Activated naive CD8-positive, alpha-beta T cell treated with anti-CD3 and anti-CD28 coated beads, Interleukin-2, amount 10 ng/mL, durations not matched to agents 7 days and 5 days (primary cell): ENCODE data around the gene D2HGDH. TPM values are rescaled to one million over a fixed set of nuclear protein-coding genes. Genes with fewer than 3 reads are reported as not detected.
"Not testable (repeated sequence)": the region's sequence is repeated elsewhere in the genome, so short reads cannot be mapped to it uniquely, and the experiment has no call there.

Experiments used
- ATAC-seq: fragments of 150-1000 bp; cut with Tn5 transposase; one replicate; pipeline ENCODE4 v1.10.0; 2021; ENCODE audit warnings: low read depth, moderate library complexity
- POLR2A ChIA-PET: fragments of 350-600 bp; sonication (Branson Sonifier 250); formaldehyde crosslinking; loops from one replicate; lab custom pipeline; 2021; ENCODE audit warnings: antibody characterized with exemption; lab: Charles Lee
- DNase-seq: peaks from one replicate; pipeline ENCODE4 v3.0.0; 2021
- H3K27ac Mint-ChIP-seq: one replicate; pipeline ENCODE4 v1.8.0; 2022; ENCODE audit warnings: mild to moderate bottlenecking, mixed read lengths
- H3K27me3 Mint-ChIP-seq: one replicate; pipeline ENCODE4 v1.8.0; 2022; ENCODE audit warnings: mild to moderate bottlenecking, moderate library complexity, mixed read lengths
- H3K36me3 Mint-ChIP-seq: one replicate; pipeline ENCODE4 v1.8.0; 2021; ENCODE audit warnings: mild to moderate bottlenecking, mixed read lengths
- H3K4me1 Mint-ChIP-seq: one replicate; pipeline ENCODE4 v1.8.0; 2021; ENCODE audit warnings: mixed read lengths
- H3K4me3 Mint-ChIP-seq: one replicate; pipeline ENCODE4 v1.8.0; 2022; ENCODE audit warnings: mild to moderate bottlenecking, moderate library complexity, mixed read lengths
- H3K9me3 Mint-ChIP-seq: one replicate; pipeline ENCODE4 v1.8.0; 2021; ENCODE audit warnings: mixed read lengths
- total RNA-seq, 2 experiments: library from RNA; stranded (reverse); gene quantifications; one replicate each; pipeline ENCODE4 v1.2.3, GENCODE V29; 2021

D2HGDH gene
- total RNA-seq, 2 experiments from 2014 or later: 44.2 to 46.2 TPM

DNA sequence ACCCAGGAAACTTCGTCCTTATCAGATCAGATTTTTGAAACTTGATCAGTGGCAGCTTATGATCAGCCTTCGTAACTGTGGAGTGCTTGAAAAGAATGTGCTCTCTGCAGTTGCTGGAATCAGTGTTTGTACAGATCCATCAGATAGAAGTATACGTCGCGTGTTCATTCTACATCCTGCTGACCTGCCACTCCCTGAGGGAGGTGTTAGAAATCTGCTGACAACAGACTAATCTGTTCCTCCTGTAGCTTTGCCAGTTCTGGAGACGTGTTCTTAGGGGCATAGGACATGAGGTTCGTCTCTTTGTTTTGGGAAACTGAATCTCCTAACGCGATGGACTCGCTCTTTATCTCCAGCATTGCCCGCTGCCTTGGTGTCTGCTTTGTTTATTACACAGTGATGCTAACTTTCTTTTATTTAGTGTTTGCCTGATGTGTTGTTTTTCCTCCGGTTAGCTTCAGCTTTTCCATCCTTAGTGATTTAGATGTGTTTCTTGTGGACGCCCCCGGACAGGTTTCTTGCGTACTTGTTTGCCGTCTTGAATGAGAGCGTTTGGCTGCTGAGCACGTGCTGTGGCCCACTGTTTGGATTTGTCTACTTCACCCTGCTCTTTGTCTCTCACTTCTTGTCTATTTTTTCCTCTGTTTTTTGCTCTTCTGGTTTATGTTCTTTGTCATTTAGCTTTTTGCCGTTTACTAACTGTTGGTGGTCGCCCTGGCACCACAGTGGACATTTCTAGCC is 24.8 kb downstream of the D2HGDH start:
- H3K4me3 Mint-ChIP-seq: no peak overlapping the region
- peak overlapping the region; percentile 27 for H3K27ac Mint-ChIP-seq
- H3K4me1 Mint-ChIP-seq: peaks cover 18% of the 10 kb centered on the region
- H3K9me3 Mint-ChIP-seq: peaks cover 4% of the 10 kb centered on the region
- POLR2A ChIA-PET: no interaction called here
- peaks cover 17% of the 10 kb centered on the region for H3K36me3 Mint-ChIP-seq
- DNase-seq (peak; percentile 17), ATAC-seq (no peak)
- no peaks in the 10 kb centered on the region for H3K27me3 Mint-ChIP-seq

- Mint-ChIP-seq H3K4me1 (peaks cover 18% of the 10 kb centered on the region), H3K36me3 (peaks cover 17% of the 10 kb centered on the region)
- H3K4me3 Mint-ChIP-seq, H3K27me3 Mint-ChIP-seq, POLR2A ChIA-PET, H3K9me3 Mint-ChIP-seq, ATAC-seq, H3K27ac Mint-ChIP-seq: not testable (repeated sequence)
- DNase-seq: peak; percentile 29
These were observed 25.5 kb downstream of the D2HGDH start for GRCh38 chr2:241759893-241760292.

- peaks cover 18% of the 10 kb centered on the region for H3K4me1 Mint-ChIP-seq
- H3K4me3 Mint-ChIP-seq: no peak overlapping the region
- peaks cover 17% of the 10 kb centered on the region for H3K36me3 Mint-ChIP-seq
- ATAC-seq (no peak), DNase-seq (peak; percentile 50)
- H3K27me3 Mint-ChIP-seq: no peaks in the 10 kb centered on the region
- POLR2A ChIA-PET: no interaction called here
- no peak overlapping the region for H3K27ac Mint-ChIP-seq
- H3K9me3 Mint-ChIP-seq: peaks cover 4% of the 10 kb centered on the region
These were observed 25.9 kb downstream of the D2HGDH start for GRCh38 chr2:241760301-241760771.

GRCh38 chr2:241762321-241762932 is 28.0 kb downstream of the D2HGDH start:
- H3K36me3 Mint-ChIP-seq: peaks cover 17% of the 10 kb centered on the region
- no peaks in the 10 kb centered on the region for H3K27me3 Mint-ChIP-seq
- peaks cover 18% of the 10 kb centered on the region for H3K4me1 Mint-ChIP-seq
- peak overlapping the region; percentile 11 for H3K4me3 Mint-ChIP-seq
- peak overlapping the region; percentile 2 for H3K27ac Mint-ChIP-seq
- POLR2A ChIA-PET: interaction anchor here (2.0 kb wide), 1 partner anchor 22 kb away, joined by 5 read pairs; no protein-coding TSS in a partner anchor
- ATAC-seq (no peak), DNase-seq (no peak)
- peaks cover 4% of the 10 kb centered on the region for H3K9me3 Mint-ChIP-seq

GRCh38 chr2:241762933-241763369 is 28.5 kb downstream of the D2HGDH start:
- POLR2A ChIA-PET: interaction anchor here (2.0 kb wide), 1 partner anchor 22 kb away, joined by 5 read pairs; no protein-coding TSS in a partner anchor
- Mint-ChIP-seq H3K4me1 (peaks cover 18% of the 10 kb centered on the region), H3K27ac (peak overlapping the region; percentile 2), H3K4me3 (peak overlapping the region; percentile 11), H3K27me3 (no peaks in the 10 kb centered on the region), H3K36me3 (peaks cover 16% of the 10 kb centered on the region), H3K9me3 (peaks cover 4% of the 10 kb centered on the region)
- DNase-seq (peak; percentile 45), ATAC-seq (peak; percentile 62)

DNA sequence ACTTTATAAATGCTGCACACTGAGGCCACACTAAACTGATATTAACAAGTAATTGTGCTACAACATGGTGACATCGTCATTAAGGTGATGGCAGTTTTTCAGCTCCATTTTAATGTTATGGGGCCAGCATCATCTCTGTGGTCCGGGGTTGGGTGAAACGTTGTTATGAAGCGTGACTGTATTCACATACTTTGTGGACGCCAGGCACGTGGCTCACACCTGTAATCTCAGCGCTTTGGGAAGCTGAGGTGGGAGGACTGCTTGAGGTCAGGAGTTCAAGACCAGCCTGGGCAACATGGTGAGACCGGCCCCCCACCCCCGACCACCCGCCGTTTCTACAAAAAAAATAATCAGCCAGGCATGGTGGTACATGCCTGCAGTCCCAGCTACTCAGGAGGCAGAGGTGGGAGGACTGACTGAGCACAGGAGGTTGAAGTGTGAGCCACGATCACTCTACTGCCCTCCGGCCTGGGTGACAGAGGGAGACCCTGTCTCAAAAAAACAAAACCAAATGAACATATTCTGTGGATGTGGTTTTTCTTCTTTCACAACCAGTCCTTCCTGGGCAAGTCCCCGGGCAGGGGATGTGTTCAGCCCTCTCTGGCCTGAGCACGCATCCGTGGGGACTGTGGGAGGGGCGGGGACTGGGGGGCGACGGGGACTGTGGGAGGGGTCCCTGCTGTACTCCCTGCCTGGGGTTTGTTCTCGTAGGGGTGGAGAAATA is 29.3 kb downstream of the D2HGDH start:
- H3K36me3 Mint-ChIP-seq: peaks cover 15% of the 10 kb centered on the region
- POLR2A ChIA-PET: interaction anchor here (1.1 to 2.0 kb wide), 2 partner anchors 23 to 126 kb away, joined by 4 to 5 read pairs; partner anchors contain the start of gene ATG4B
- ATAC-seq (no peak), DNase-seq (no peak)
- peaks cover 18% of the 10 kb centered on the region for H3K4me1 Mint-ChIP-seq
- no peaks in the 10 kb centered on the region for H3K27me3 Mint-ChIP-seq
- H3K9me3 Mint-ChIP-seq: peaks cover 4% of the 10 kb centered on the region
- H3K27ac Mint-ChIP-seq: no peak overlapping the region
- no peak overlapping the region for H3K4me3 Mint-ChIP-seq

DNA sequence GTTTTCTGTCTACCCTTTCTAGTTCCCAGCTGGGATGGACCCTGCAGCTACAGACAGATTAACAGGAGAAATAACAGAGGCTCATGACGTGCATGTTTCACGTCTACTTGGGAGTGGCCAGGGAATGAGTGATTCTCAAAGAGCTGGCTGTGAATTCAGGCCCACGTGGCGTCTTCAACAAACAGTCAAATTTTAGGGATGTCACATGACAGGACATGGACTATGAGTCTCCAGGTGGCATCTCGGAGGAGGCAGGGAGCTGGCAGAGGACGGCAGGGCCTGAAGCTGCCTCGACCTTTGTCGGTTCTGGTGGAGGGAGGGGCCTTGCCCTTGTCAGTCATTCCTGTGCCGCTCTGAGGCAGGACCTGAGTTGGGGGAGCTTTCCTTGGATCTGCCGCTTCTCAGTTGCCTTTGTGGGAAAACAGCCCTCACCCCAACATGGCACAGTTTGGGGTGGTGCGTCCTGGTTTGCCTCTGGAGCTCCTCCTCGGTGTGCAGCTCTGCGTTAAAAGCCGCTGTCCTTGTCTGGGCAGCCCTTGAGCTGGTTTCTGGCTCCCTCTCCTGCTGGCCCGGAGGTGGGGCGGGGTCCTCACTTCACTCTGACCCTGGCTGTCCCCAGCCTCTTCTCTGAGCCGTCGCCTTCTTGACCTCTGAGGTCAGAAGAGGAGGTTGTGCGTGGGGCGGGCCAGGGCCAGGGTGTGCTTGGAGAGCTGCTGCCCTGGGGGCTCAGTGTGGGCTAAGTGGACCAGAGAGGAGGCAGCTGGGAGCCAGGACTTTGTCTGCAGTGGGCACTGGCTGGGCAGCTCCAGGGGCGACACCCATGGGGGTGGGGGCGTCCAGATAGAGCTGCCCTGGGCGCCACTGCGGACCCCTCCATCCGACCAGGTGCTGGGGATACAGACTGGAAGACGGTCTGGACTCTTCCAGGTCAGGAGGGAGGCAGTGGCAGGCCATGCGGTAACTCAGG is 30.1 kb downstream of the D2HGDH start:
- H3K4me3 Mint-ChIP-seq: no peak overlapping the region
- peaks cover 11% of the 10 kb centered on the region for H3K36me3 Mint-ChIP-seq
- DNase-seq (no peak), ATAC-seq (no peak)
- POLR2A ChIA-PET: interaction anchor here (1.1 kb wide), 1 partner anchor 127 kb away, joined by 4 read pairs; the partner anchor contains the start of gene ATG4B
- no peak overlapping the region for H3K27ac Mint-ChIP-seq
- no peaks in the 10 kb centered on the region for H3K27me3 Mint-ChIP-seq
- H3K9me3 Mint-ChIP-seq: peaks cover 4% of the 10 kb centered on the region
- peaks cover 18% of the 10 kb centered on the region for H3K4me1 Mint-ChIP-seq

DNA sequence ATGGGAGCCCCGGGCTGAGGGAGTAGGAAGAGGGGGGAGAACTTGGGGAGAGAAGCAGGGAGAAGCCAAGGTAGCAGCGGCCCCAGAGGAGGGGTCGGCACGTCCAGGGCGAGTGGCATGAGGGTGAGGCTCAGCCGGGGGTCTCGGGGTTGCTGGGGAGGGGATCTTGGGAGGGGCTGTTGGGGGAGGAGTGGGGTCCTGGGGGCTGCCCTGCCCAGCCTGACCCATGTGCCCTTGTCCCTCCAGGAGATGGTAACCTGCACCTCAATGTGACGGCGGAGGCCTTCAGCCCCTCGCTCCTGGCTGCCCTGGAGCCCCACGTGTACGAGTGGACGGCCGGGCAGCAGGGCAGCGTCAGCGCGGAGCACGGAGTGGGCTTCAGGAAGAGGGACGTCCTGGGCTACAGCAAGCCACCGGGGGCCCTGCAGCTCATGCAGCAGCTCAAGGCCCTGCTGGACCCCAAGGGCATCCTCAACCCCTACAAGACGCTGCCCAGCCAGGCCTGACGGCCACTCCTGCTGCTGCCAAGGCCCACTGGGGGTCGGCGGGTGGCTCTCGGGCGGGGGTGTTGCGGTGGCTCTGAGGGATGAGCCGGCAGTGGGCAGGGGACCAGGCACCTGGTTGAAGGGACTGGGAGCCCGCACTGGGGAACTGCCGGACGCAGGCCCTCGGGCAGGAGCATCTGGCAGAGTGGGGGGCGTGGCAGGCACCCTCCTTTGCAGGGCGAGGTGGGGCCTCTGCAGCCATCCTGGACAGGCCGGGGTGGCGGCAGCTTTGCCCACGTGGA is 33.2 kb downstream of the D2HGDH start:
- ATAC-seq: no peak
- DNase-seq: no peak
- no peaks in the 10 kb centered on the region for H3K9me3 Mint-ChIP-seq
- no peak overlapping the region for H3K4me3 Mint-ChIP-seq
- H3K4me1 Mint-ChIP-seq: peaks cover 17% of the 10 kb centered on the region
- no peaks in the 10 kb centered on the region for H3K36me3 Mint-ChIP-seq
- POLR2A ChIA-PET: no interaction called here
- H3K27me3 Mint-ChIP-seq: no peaks in the 10 kb centered on the region
- no peak overlapping the region for H3K27ac Mint-ChIP-seq

- no peak overlapping the region for H3K27ac Mint-ChIP-seq
- DNase-seq (no peak), ATAC-seq (no peak)
- peaks cover 11% of the 10 kb centered on the region for H3K4me1 Mint-ChIP-seq
- H3K27me3 Mint-ChIP-seq: no peaks in the 10 kb centered on the region
- no peaks in the 10 kb centered on the region for H3K9me3 Mint-ChIP-seq
- H3K4me3 Mint-ChIP-seq: no peak overlapping the region
- POLR2A ChIA-PET: no interaction called here
- H3K36me3 Mint-ChIP-seq: no peaks in the 10 kb centered on the region
These were observed 33.9 kb downstream of the D2HGDH start for GRCh38 chr2:241768251-241768711.

DNA sequence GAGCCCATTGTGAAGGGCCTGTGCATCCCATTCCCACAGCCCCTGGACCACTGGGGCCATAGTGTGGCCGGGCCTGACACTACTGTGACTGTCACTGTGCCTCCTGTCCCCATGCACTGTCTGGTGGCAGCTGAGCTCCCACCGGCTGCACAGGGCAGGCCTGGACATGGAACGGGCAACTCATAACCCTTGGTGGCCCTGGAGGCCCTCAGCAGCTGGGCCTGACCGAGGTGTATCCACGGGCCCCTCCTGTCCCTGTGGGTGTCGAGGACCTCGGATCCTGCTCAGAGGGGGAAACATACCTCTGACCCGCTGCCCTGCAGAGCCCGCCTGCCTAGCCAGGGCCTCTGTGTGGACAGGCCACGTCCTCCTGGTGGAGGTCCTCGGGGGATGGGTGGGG is 34.4 kb downstream of the D2HGDH start:
- Mint-ChIP-seq H3K27ac (no peak overlapping the region), H3K27me3 (no peaks in the 10 kb centered on the region), H3K4me3 (no peak overlapping the region), H3K9me3 (no peaks in the 10 kb centered on the region), H3K4me1 (peaks cover 8% of the 10 kb centered on the region), H3K36me3 (no peaks in the 10 kb centered on the region)
- POLR2A ChIA-PET: interaction anchor here (0.7 kb wide), 1 partner anchor 36 kb away, joined by 4 read pairs; no protein-coding TSS in a partner anchor
- ATAC-seq (no peak), DNase-seq (no peak)

DNA sequence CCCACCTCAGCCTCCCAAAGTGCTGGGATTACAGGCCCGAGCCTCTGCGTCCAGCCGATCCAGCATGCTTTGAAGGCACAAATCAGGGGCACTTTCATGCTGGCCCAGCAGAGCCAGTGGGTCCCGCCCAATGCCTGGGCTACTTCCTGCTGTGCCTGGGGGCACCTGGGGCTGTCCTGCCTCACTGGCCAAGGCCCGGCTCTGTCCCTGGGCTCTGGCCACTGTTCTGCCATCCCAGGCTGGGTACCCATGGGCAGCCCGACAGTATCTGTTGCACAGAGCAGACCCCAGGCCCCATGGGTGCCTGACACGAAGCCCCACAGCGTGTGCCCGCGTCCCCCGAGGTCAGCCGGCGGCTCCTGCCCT is 35.4 kb downstream of the D2HGDH start:
- ATAC-seq (no peak), DNase-seq (no peak)
- POLR2A ChIA-PET: no interaction called here
- no peak overlapping the region for H3K27ac Mint-ChIP-seq
- H3K27me3 Mint-ChIP-seq: no peaks in the 10 kb centered on the region
- peaks cover 5% of the 10 kb centered on the region for H3K4me1 Mint-ChIP-seq
- no peaks in the 10 kb centered on the region for H3K9me3 Mint-ChIP-seq
- no peaks in the 10 kb centered on the region for H3K36me3 Mint-ChIP-seq
- no peak overlapping the region for H3K4me3 Mint-ChIP-seq
